CD4-positive, alpha-beta T cell treated with Interleukin-2 at 100 ng/mL for 4 hours (primary cell): ENCODE measurements around the gene P4HTM.

Experiments
- DNase-seq: peaks from one replicate; pipeline ENCODE4 v3.0.0-alpha.2; 2020; ENCODE audit warnings: low spot score

P4HTM gene

GRCh38 chr3:49023775-49024174 lies 33.7 kb downstream of the P4HTM start:
- DNase-seq: no peak

DNA sequence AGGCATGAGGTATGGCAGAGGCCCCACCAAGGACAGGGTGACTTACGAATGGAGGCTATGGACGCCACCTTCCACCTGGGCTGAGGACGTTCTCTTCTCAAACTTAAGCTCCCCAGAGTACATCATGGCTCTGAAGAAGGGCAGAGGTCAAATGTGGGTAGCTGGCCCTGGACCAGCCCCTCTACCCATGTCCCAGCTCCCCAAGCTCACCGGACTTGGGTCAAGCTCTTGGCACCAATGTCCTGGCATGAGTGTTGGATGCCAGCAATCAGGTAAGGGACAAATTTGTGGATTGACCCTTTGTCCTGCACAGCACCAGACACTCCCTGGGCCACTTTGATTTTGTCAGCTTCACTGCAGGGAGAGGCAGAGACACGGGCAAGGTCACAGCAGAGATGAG lies 34.4 kb downstream of the P4HTM start:
- no peak for DNase-seq

DNA sequence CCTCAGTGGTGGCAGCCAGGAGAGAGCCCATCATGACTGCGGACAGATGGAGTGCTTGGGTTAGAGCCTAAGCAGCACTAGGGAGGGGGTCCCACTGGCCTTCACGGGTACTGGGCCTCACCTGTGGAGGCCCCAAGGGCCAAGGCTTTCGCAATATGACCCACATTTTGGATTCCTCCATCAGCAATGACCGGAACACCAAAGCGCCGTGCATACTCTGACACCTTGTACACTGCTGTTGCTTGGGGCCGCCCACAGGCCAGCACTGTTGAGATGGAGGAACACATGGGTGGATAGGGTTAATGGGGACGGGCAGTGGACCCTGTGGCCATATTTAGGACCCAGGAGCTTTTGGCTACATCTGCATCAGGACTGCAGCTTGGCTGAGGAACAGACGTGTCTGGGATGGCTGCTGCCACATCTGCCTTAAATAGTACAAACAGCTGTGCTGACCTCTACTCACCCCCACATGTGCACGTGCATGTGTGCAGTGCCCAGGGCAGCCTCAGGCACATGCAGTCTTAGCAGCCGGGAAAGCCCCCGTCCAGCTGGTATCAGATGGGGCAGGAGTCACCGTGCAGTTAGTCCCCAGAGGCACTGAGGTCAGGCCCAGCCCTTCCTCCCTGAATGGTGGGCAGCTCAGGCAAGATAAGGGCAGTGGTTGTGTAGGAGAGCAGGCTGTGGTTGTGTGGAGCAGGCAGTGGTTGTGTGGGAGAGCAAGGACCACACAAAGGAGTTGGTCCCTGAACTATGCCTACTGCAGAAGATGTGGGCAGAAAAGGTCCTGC lies 35.2 kb downstream of the P4HTM start:
- no peak for DNase-seq

DNA sequence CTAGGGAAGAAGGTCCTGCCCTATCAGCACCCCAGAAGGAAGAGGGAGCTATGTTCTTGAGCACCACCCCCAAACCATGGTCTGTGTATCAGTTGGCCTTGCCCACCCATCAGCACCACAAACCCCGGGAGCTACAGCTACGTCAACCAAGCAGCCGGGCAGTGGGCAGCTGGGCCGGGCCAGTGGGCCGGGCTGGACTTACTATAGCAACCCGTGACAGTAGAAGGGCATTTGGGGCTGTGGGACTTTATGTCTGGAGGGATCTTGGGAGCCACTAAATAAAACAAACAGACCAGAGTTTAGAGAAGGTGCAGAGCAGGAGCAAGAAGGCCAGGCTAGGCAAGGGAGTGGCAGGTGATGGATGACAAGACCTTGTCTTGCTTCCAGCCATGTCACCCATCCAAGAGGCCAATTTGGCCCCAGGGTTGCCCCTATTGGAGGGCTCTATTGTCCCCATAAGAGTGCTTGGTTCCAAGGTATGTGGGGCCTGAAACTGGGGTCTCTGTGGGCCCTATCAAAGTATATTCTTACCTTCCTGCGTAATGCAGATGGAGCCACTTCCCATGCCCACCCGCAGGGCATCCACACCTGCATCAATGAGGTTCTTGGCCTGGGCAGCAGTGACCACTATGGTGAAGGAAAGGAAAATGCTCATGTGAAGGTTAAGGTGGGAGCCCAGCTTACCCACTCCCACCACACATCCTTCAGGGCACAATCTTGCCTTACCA lies 35.9 kb downstream of the P4HTM start:
- DNase-seq: no peak

GRCh38 chr3:49026536-49026935 lies 36.5 kb downstream of the P4HTM start:
- DNase-seq: no peak

DNA sequence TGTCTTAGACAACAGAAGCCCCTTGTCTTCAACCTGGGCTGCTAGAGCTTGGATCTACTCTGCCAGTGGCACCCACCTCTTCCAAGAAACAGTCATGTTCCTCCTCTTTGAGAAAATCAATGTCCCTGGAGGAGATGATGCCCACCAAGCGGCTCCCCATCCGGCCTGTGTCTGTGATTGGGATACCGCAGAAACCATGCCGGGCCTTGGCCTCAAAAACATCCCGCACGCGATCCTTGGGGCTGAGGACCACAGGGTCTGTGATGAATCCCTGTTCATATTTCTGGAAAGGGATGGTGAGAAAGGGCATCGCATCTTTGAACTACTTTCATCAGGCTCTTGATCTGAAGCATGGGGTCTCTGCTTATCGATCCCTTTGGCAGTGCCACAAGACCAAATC lies 37.6 kb downstream of the P4HTM start:
- DNase-seq: no peak

DNA sequence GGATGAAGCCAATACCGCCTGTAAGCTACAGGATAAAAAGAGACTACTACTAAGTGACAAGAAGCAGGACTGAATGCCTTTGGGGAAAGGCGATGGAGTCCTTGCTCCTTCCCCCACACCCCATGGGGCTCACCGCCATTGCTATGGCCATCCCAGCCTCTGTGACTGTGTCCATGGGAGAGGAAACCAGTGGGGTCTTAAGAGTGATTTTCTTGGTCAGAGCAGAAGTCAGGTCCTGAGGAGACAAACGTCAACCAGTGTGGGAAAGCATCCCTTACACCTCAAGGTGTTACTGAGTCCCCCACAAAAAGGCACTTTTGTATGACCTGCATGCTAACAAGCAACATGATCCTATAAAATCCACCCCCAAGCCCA lies 38.2 kb downstream of the P4HTM start:
- no peak for DNase-seq

DNA sequence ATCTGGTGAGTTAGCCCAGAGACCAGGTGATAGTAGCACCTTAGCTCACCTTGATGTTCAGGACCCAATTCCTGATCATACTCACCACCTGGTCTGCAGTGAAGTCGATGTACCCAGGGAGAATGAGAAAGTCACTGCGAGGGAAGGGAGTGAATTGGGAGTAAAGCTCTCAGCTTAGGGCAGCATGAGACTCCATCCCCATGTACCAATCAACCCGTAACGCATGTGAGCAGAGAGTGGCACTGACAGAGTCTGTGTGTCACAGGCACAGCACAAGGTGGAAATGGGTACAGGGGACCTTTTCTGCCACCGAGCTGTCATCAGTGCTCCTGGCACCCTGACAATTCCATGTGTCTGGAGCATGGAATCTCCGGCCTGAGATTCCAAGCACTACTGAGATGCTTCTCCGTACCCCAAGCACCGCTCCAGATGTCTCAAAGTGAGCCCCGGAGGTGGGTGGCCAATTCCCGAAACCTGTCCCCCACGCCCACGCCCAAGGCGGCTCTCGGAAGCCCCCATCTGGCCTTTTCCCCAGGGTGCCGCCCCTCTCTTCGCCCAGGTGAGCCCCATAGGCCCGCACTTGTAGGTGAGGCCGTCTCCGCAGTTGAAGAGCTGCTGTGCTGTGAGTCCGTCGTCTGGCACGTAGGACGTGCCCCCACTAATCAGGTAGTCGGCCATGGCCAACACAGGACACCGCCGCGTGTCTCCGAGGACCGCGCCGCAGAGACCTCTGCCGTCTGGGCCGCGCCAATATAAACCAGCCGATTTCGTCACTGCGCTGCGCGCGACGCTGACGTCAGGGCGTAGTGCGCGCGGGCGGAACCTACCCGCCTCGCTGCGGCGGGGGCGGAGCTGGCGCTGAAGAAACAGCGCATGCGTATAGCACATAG lies 38.9 kb downstream of the P4HTM start, which contains the start of gene IMPDH2:
Gene IMPDH2, minus strand, starts transcription at position 726 of the 890 bp plus-strand sequence. Its CDS starts 48 bp downstream, at position 678.
- DNase-seq: peak; percentile 95

GRCh38 chr3:49029563-49029884 lies 39.5 kb downstream of the P4HTM start:
- no peak for DNase-seq

GRCh38 chr3:49030321-49030720 lies 40.3 kb downstream of the P4HTM start:
- DNase-seq: no peak

DNA sequence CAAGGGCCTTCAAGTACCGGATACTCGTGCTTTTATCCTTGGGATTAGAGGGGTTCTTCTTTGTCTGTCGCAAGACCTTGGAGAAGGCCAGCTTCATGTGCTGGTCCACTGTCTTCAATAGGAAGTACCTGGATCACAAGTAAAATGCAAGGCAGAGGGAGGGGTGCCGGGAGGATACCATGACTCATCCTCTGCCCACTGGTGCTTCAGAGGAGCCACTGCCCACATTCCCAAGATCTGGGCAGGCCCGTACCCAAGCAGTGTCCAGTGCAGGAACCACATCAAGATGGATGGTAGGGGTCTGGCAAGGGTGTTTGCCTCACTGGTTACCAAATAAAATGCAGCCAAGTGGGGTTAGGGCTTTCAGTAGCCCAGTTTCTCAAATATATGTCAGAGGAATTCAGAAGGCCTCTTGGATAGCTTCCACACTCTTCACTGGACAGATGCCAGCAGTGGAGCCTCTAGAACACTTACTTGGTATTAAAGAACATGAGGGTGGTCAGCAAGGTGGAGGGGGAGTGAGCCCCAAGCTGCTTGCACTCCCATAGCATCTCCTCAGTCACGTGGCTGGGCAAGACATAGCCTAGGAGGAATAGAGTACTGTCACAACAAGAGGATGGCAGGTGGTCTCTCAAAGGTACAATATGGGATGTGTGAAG lies 42.7 kb downstream of the P4HTM start:
- DNase-seq: no peak

GRCh38 chr3:49034650-49035049 lies 44.6 kb downstream of the P4HTM start:
- DNase-seq: no peak

- no peak for DNase-seq
Measured at GRCh38 chr3:49035281-49035680, 45.2 kb downstream of the P4HTM start.

- DNase-seq: no peak
Measured at GRCh38 chr3:49053543-49053942, 63.5 kb downstream of the P4HTM start.

- no peak for DNase-seq
Measured at GRCh38 chr3:49054344-49054862, 64.4 kb downstream of the P4HTM start.
